Activated CD4-positive, alpha-beta T cell treated with anti-CD3 and anti-CD28 coated beads for 1 hour (primary cell): ENCODE results near the gene CPLANE2.
"Not testable (repeated sequence)": the region's sequence is repeated elsewhere in the genome, so short reads cannot be mapped to it uniquely, and the experiment has no call there.

Source experiments
- DNase-seq: peaks from one replicate; pipeline ENCODE4 v3.0.0-alpha.2; 2020

The CPLANE2 gene

DNA sequence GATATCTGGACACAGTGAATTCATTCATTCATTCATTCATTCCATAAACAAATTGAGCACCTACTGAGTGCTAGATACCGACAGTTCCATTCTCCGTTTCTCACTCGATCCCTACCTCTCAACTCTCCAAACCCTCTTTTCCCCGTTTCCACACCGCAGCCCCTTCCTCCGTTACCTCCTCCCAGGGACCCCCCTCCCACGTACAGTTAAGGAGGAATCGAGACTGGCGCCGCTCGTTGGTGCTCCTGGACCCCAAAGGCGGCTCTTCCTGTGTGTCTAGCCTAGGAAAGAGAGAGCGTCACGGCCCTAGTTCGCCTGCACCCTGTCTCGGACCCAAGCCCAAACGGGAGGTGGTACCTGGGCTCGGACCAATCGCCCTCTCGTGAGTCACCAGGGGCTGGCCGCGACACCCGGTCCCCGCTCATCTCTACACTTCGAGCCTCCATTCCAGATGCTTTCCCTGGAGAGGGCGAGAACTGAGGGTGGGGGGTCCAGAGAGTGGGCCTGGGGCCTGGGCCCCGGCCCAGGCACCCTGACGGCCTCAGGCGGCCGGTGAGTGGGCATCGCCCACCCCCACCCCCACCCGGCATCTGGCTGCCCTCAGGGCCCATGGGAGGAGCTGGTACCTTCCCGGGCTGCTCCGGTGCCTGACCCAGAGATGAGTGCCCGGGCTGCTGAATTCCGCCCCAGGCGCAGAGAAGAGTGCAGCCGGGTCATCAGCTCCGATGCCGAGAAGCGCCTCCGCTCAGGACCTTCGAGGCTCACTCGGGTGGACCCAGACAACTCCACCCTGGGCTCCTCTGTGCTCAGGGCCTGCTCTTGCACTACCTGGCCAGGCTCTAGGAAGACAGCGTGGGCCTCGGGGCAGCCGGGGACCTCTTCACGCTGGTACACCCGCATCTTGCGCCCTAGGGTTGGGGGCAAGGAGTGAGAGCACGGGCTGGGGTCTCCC lies 29.4 kb downstream of the CPLANE2 start:
- no peak for DNase-seq

DNA sequence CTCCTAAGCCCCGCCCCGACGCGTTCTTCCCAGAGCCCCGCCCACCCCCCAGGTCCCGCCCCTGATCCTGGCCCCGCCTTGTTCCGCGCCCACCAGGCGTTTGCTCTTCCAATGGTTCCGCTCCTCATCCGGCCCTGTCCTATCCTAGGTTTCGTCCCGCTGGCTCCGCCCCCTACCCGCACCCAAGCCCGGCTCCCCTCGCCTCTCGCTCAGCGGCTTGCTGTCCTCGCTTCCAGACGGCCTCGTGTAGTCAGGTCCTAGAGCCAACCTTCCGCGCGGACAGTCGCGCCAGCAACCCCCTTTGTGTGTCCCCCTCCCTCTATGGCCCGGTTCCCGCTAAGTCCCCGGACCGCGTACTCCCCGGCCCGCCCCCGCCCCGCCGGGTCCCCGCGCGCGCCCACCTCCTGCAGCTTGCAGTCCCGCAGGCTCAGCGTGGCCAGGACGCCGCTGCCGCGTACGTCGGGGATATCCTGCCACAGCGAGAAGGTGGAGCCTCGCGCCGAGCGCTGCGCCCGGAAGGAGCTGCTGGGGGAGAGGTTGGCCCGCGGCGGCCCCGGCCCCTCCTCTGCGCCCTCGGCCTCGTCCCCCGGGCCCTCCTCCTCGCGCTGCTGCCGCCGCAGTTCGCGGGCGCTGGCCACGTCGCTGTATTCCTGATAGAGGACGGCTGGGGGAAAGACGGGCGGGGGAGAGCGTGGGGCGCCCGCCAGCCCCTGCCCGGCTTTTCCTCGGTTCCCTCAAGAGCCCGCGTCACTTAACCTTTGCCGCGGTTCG lies 30.3 kb downstream of the CPLANE2 start:
- peak; percentile 86 for DNase-seq

DNA sequence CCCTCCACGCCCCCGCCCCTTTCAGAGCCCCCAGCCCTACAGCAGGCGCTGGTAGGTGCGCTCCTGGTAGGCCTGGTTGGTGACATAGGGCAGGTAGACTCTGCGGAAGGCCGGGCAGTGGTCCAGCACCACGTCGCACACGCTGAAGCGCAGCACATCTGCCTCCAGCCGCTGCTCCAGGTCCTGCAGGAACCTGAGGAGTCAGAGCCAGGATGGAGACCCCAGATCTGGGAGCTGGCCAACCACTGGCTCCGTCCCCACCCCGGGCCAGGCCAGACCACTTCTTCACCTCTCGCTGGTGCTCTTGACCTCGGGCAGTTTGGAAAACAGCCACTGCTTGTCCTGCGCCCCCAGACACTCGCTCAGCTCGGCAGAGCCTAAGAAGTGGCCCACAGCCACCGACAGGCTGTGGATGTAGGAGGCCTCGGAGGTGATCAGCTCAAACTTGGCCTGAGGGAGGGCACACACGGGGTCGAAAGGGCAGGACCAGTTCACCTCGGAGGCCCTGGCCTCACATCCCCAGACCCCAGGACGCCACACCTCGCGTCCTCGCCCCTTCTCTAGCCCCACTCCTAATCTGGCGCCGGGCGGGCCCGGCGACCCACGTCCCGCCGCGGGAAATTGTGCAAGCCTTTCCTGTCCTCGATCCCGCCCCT lies 31.0 kb downstream of the CPLANE2 start:
- DNase-seq, result no peak

DNA sequence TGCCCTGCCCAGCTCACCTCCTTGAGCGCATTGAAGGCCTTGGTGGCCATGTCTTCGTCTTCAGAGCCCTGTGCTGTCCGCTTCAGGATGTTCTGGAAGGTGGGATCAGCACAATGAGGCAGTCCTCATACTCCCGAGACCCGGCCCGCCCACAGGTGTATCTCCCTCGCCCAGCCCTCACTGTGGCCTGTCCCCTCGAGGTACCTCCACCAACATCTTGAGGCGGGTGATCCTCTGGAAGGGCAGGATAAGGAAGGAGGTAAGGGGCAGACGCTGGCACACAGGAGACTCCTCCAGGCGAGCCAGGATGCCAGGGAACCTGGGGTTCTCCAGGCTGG lies 31.7 kb downstream of the CPLANE2 start:
- DNase-seq, result no peak

DNA sequence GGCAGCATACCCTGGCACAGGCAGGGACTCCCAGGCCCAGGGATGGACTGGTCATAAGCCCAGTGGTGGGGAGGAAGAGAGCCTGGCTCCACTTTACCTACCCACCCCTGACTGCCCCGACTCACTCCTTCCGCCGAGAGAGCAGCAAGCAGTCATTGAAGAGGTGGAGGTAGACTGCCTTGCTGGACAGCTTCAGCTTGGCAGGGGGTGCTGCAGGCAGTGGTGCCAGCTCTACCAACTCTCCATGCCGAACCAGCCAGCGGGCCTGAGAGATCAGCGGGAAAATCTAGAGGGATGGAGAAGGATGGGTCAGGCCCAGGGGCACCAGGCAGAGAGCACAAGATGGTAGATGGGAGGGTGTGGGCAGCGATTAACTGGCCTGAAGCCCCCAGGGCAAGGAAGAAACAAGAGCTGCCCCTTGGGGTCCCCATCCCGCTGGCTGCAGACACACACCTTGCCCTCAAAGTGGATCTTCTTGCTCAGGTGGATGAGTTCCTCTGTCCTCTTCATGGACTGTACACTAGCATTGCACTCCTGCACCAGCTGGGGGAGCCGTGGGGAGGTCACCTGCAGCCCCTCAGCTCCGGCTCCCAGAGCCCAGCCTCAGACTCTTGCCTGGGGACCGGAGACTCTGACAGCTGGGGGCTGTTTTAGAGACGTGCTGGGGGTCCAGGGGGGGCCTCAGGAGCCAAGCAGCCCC lies 32.2 kb downstream of the CPLANE2 start:
- peak; percentile 24 for DNase-seq

DNA sequence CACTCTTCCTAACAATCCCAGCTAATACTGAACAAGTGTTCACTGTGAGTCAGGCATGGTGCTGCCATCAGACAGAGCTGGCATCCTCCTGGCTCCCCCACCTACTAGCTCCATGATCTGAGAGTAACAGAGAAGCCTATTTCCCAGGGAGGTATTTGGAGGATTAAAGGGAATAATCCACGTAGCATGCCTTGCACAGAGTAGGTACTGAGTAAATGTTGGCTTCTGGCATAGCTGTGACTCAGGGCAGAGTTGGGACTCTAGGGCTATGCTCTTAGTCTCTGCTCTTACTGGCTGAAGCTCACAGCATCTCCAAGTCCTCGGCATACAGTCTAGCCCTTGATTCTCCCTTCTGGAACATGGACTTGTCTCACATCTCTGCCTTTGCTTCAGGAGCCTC lies 32.8 kb downstream of the CPLANE2 start:
- no peak for DNase-seq

DNA sequence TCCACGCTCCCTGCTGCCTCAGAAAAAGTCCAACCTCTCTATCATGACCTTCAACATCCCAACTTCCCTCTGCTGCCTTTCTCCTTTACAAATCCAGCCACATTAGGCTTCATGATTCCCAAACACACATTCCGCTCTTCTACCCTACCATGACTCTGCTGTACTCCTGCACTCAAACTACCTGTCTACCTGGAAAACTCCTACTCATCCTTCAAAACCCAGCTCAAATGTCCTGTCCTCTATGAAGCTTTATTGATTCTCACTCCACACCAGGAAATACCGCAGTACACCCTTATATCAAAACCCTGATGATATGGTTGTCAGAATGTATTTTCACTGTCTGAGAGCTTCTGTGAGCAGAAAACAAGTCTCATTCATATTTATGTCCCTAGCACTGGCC lies 33.4 kb downstream of the CPLANE2 start:
- DNase-seq, result no peak

DNA sequence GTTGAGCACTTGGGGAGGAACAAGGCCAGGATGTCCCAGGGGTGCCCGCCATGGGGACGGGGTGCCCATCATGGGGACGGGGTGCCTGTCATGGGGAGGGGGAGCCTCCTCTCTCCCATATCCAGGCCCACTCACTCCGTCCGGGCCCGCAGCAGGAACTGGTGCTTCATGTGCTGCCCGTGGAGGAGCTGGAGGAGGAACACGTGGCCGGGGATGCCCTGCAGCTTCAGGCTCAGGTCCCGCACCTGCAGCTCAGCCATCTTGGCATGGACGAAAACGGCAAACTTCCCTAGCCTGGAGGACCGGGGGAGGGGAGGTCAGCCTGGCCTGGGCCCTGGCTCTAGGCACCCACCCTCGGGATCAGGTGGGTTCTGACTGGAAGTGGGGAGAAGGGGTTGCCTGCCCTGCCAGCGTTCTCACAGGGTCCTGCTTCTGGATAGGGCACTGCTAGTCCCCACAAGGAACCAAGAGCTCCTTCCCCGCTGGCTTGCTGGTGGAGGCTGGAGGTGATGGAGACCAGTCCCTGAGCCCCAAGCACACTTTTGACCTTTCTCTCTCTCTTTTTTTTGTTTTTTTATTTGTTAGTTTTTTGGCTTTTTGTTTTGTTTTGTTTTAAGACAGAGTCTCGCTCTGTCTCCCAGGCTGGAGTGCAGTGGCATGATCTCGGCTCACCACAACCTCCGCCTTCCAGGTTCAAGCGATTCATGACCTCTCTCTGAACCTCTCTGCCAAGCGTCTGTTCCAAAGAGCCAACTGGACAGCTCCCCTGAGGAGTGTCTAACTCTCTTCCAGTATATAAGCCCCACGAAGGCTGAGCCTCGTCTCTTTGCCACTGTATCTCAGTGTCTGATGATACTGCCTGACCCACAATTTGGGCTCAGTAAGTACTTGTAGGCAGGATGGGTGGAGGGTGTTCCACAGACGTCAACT lies 34.4 kb downstream of the CPLANE2 start:
- no peak for DNase-seq

DNA sequence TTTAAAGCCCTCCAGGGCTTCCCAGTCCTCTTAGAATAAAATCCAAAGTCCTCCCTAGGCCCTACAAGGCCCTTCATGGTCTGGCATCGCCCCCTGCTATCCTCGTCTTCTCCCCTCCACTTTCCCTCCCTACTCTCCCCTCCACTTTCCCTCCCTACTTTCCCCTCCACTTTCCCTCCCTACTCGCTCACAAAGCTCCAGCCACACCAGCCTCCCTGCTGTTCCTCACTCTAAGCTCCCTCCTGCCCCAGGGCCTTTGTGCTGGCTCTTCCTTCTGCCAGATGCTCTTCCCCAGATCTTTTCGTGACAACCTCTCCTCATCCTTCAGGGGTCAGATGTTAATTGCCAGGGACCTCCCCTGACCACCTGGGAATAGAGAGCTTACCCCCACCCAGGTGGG lies 37.3 kb downstream of the CPLANE2 start:
- no peak for DNase-seq

DNA sequence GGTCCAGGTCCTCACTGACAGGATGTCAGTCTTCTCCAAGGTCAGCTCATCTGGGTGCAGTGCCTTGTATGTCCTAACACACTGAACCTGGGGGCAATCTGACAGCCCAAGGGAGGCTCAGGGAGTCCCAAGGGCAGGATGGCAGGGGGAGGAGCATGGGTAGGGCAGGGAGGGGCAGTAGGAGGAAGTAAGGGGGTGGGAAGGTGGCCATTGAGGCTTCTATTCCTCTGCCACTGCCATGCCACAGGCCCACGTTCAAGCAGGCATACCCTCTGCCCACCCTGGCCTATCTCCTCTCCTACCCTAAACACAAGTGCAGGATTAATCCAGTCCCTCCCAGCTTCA lies 37.9 kb downstream of the CPLANE2 start:
- no peak for DNase-seq

DNA sequence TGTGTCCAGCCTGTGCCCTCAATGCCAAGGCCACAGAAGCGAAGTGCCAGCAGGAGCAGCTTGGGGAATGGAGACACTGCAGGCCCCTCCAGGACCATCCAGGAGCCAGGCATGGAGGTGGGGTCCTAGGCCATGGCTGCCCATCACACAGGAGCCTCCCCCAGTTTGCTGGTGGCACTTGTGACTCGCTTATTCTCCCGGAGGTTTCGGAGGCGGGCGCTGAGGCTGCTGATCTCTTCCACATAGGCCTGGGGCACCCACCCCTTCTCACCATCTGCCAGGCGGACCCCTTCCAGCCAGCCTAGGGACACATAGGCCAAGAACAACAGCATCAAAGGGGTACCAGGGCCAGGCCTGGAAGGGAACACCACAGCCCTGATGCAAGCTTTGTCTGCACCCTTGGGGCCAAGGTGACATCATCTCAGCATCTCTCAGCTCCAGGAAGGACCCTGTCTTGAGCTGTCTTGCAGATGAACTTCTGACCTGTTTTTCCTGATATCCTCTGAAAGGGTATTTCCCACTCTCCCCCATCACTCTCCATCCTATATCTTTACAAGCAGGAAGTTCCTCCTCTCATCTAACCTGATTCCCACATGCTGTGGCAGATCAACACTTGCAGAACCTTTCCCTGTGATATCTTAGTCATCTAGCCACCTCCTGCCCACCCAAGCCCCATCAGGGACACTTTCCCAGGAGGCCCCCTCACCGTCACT lies 38.4 kb downstream of the CPLANE2 start:
- no peak for DNase-seq

DNA sequence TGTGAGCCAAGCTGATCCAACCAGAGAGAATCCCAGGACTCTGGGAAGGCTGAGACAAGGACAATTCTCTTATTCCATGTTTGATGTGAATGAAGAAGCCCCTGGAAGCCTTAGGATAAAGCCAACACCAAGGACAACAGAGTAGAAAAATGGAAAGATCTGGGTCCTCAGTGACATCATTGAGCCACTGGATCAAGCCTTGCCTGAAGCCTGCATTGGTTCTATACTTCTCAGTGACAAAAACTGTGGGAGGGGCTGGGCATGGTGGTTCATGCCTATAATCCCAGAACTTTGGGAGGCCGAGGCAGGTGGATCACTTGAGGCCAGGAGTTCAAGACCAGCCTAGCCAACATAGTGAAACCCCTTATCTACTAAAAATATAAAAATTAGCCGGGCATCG lies 40.1 kb downstream of the CPLANE2 start:
- DNase-seq, result no peak

DNA sequence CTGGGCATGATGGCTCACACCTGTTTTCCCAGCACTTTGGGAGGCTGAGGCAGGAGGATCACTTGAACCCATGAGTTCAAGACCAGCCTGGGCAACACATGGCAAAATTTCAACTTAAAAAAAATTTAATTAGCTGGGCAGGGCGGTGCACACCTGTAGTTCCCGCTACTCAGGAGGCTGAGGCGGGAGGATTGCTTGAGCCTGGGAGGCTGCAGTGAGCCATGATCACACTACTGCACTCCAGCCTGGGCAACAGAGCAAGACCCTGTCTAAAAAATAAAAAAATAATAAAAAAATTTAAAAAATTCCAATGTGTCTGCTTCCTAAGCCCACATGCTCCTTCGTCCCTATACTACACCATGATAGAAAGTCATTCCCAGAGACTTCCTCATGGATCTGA lies 40.8 kb downstream of the CPLANE2 start:
- DNase-seq, result not testable (repeated sequence)

DNA sequence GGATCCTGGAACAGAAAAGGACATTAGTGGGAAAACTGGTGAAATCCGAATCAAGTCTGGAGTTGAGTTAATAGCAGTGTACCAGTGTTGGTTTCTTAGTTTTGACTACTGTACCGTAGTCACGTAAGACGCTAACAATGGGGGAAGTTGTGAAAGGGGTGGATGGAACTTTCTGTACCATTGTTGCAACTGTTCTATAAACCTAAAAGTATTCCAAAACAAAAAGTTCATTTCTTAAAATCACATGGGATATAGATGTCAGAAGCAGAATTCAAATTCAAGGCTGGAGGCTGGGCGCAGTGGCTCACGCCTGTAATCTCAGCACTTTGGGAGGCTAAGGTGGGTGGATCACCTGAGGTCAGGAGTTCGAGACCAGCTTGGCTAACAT lies 41.5 kb downstream of the CPLANE2 start:
- no peak for DNase-seq

DNA sequence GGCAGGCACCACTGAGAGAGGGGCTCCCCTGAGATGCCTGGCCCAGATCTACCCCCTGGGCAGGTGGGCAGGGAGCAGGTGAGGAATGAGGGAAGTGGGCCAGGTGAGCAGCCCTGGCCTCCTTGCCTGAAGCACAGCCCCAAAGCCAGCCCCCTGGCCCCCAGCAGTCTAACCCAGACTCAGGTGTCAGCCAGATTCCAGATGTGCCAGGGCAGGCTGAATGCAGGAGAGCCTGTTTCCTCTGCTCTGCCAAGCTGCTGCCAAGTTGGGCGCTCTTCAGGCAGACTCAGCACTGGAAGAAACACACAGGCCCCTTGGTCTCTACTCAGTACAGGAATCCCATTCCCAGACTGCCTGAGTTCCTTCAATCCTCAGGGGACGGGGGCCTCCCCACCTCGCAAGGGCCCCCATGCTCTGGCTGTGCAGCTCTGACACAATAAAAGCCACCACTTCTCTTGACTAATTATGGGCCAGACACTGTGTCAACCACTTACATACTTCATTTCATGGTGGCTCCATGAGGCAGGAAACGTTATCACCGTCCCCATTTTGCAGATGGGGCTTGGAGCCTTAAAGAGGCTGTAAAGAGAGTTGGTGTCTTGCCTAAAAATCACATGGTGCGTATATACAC lies 45.0 kb downstream of the CPLANE2 start:
- DNase-seq, result no peak

DNA sequence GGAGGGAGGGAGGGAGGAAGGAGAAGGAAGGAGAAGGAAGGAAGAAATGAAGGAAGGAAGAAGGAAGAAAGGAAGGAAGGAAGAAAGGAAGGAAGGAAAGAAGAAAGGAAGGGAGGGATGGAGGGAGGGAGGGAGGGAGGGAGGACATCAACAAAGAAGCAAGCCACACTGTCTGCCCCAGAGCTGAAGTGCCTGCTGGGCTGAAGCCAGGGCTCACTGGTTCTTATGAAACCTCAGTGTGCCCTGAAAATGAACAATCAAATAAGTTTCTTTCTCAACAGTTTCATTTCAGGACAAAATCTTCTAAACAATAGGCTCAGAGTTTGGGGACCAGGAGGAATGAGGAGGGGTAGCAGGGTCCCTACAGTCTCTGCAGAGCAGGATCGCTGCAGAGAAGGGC lies 45.7 kb downstream of the CPLANE2 start:
- DNase-seq, result no peak

DNA sequence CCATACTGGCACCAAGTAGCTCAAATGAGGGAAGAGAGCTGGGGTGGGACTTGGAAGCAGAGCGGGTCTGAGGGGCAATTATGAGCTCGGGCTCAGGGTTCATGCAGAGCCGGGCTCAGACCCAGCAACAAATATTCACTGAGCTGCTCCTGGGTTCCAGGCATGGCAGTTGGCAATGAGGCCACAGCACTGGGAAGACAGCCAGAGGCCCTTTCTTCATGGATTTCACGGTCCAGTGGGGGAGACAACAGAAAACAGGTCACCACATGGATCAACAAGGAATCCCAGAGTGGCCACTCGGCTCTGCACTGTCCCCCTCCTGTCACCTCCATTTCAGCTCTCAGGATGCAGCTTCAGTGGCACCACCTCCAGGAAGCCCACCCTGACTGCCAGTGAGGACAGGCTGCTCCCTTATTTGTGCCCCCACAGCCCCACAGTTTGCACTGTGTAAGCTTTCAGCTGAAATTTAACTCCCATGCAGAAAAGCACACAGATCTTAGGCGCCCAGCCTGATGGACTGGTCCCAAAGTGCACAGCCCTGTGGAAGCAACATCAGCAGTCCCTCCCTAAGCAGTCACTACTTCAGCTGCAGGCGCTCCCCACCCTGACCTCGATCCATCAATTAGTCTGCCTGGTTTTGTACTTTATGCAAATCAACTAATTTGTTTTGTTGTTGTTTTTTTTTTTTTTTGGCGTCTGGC lies 46.9 kb downstream of the CPLANE2 start:
- DNase-seq, result no peak

DNA sequence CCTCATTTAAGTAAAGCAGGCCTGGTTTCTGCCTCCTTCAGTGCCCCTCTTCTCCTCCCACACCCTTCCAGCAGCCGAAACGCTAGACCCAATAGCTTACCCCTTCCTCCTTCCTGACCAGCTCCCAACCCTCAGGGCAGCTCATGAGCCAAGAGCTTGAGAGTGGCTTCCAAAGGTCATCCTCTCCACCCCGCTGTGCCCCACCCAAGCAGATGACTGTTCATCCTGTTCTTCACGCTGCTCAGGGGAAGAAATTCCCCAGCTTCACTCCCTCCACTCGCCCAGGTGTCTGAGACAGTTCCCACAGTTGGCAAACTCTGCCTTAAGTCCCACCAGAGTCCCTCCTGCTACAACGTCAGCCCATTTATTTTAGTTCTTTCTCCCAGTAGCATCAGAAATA lies 48.0 kb downstream of the CPLANE2 start:
- DNase-seq, result no peak

DNA sequence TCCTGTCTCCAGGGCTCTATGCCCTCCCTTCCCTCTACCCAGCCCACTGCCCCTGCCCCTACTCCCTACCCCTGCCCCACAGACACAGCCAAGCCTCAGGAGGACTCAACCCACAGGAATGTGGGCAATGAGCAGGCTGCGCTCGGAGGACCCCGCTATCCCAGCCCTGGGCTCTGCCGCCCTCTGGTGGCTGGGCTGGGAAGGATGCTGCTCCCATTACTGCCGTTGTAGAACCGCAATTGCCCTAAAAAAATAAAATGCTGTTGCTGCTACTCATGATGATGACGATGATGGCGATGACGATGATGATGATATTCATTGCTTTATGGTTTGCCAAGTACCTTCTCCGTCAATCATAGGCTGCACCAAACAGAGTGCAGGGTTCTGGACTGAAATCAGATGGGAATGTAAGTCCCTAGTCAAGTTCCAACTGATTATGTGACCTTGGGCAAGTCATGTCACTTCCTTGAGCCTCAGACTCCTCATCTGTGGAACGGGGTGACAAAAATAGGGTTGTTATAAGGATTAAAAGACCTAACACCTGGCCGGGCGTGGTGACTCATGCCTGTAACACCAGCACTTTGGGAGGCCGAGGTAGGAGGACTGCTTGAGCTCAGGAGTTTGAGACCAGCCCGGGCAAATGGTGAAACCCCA lies 49.1 kb downstream of the CPLANE2 start:
- DNase-seq, result peak; percentile 68
